CD4-positive, alpha-beta T cell (primary cell): Measurements from ENCODE around the gene KCTD16. TPM values are rescaled to one million over a fixed set of nuclear protein-coding genes. Genes with fewer than 3 reads are reported as not detected.

ENCODE experiments used
- ATAC-seq: fragments of 200-7000 bp; cut with Tn5 transposase; one replicate; pipeline ENCODE4 v1.10.0; 2022; ENCODE audit warnings: mild to moderate bottlenecking; ENCODE audit not compliant: poor library complexity
- CTCF ChIA-PET: fragments of 350-600 bp; sonication (Branson Sonifier 250); formaldehyde crosslinking; loops from one replicate; lab custom pipeline; 2021; ENCODE audit warnings: antibody characterized with exemption, inconsistent platforms; lab: Charles Lee
- POLR2A ChIA-PET: fragments of 350-600 bp; sonication (Branson Sonifier 250); formaldehyde crosslinking; loops from one replicate; lab custom pipeline; 2021; ENCODE audit warnings: antibody characterized with exemption, inconsistent platforms; lab: Charles Lee
- DNase-seq, 14 experiments: peaks; one replicate each; pipeline ENCODE4 v3.0.0-alpha.2; 2013 to 2020; ENCODE audit warnings: mixed read lengths in 2 of 14
- H3K27ac ChIP-seq, 2 donors: one replicate each; pipeline versions ENCODE4 v1.5.1 to v1.7.0; 2013; ENCODE audit warnings: low read length in 2 of 2, low read depth in 1 of 2, mild to moderate bottlenecking in 1 of 2
- H3K27me3 ChIP-seq, 2 experiments: 1 replicate in 1 of 2; 2 replicates in 1 of 2; pipeline versions ENCODE4 v1.6.1 to v1.7.0; 2013; ENCODE audit warnings: low read length in 2 of 2, control low read depth in 1 of 2, mild to moderate bottlenecking in 1 of 2, moderate library complexity in 1 of 2; ENCODE audit not compliant: insufficient read depth in 2 of 2, control insufficient read depth in 1 of 2
- H3K36me3 ChIP-seq: one replicate; pipeline ENCODE4 v1.6.1; 2013; ENCODE audit warnings: low read length, control low read depth; ENCODE audit not compliant: insufficient read depth
- H3K4me1 ChIP-seq: one replicate; pipeline ENCODE4 v1.6.1; 2013; ENCODE audit warnings: low read length, control low read depth; ENCODE audit not compliant: insufficient read depth
- H3K4me3 ChIP-seq: one replicate; pipeline ENCODE4 v1.5.1; 2013; ENCODE audit warnings: mild to moderate bottlenecking, low read length, moderate library complexity
- H3K9me3 ChIP-seq, 2 experiments: 1 replicate in 1 of 2; 2 replicates in 1 of 2; pipeline versions ENCODE4 v1.6.1 to v1.7.0; 2013; ENCODE audit warnings: low read length in 2 of 2, mild to moderate bottlenecking in 2 of 2, control low read depth in 1 of 2, moderate library complexity in 1 of 2; ENCODE audit not compliant: control insufficient read depth in 1 of 2, insufficient read depth in 1 of 2
- H3K27ac Mint-ChIP-seq: one replicate; pipeline ENCODE4 v1.8.0; 2020; ENCODE audit warnings: mixed read lengths
- H3K27me3 Mint-ChIP-seq: one replicate; pipeline ENCODE4 v1.8.0; 2021; ENCODE audit warnings: mixed read lengths
- H3K36me3 Mint-ChIP-seq: one replicate; pipeline ENCODE4 v1.8.0; 2021; ENCODE audit warnings: low read depth, mixed read lengths
- H3K4me1 Mint-ChIP-seq: one replicate; pipeline ENCODE4 v1.8.0; 2021; ENCODE audit warnings: low read depth, mixed read lengths
- H3K4me3 Mint-ChIP-seq: one replicate; pipeline ENCODE4 v1.8.0; 2020; ENCODE audit warnings: mild to moderate bottlenecking, mixed read lengths
- H3K9me3 Mint-ChIP-seq: one replicate; pipeline ENCODE4 v1.8.0; 2020; ENCODE audit warnings: mixed read lengths
- intact Hi-C, 2 experiments: fragments of 100-400 bp; cut with DNase I in 1 of 2; cut with micrococcal nuclease in 1 of 2; formaldehyde crosslinking; loops; one replicate each; pipeline versions ENCODE4 v1.15.1 to v1.9.0; 2023 to 2025; cut with DNase I, micrococcal nuclease
- total RNA-seq, 174 experiments: library from RNA in 2 of 174; stranded (reverse) in 2 of 174; gene quantifications; one replicate each; pipeline ENCODE4 v1.2.3 and lab custom pipeline; 2021 to 2026
- TF ChIP-seq, protein P1 (sequence below): fragments of 200-600 bp; IDR thresholded peaks from one replicate; pipeline ENCODE4 v1.8.0; 2022; ENCODE audit warnings: antibody characterized with exemption, mild to moderate bottlenecking

KCTD16 gene
- total RNA-seq, 2 experiments from 2014 or later = not detected

DNA sequence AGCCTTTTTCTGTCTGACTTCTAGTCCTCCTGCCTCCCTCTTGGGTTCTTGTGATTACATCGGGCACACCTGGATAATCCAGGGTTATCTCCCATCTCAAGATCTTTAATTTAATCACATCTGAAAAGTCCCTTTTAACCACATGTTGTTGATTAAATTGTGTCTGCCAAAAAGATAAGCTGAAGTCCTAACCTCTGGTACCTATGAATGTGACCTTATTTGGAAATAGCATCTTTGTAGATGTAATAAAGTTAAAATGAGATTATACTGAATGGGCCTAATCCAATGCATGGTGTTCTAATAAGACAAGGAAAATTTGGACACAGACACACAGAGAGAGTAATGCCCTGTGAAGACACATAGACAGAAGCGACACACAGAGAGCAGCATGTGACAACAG, 232.4 kb downstream of the KCTD16 start:
- H3K27ac ChIP-seq = no peak overlapping the region
- peaks cover 2% of the 10 kb centered on the region for H3K9me3 Mint-ChIP-seq
- H3K4me1 Mint-ChIP-seq = no peaks in the 10 kb centered on the region
- peaks cover 0 to 4% of the 10 kb centered on the region in 2 experiments for H3K9me3 ChIP-seq
- H3K36me3 Mint-ChIP-seq = no peaks in the 10 kb centered on the region
- no peak for DNase-seq
- TF ChIP-seq, protein P1, sequence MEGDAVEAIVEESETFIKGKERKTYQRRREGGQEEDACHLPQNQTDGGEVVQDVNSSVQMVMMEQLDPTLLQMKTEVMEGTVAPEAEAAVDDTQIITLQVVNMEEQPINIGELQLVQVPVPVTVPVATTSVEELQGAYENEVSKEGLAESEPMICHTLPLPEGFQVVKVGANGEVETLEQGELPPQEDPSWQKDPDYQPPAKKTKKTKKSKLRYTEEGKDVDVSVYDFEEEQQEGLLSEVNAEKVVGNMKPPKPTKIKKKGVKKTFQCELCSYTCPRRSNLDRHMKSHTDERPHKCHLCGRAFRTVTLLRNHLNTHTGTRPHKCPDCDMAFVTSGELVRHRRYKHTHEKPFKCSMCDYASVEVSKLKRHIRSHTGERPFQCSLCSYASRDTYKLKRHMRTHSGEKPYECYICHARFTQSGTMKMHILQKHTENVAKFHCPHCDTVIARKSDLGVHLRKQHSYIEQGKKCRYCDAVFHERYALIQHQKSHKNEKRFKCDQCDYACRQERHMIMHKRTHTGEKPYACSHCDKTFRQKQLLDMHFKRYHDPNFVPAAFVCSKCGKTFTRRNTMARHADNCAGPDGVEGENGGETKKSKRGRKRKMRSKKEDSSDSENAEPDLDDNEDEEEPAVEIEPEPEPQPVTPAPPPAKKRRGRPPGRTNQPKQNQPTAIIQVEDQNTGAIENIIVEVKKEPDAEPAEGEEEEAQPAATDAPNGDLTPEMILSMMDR = no peak
- H3K4me1 ChIP-seq = no peaks in the 10 kb centered on the region
- no peaks in the 10 kb centered on the region for H3K27me3 Mint-ChIP-seq
- CTCF ChIA-PET = no interaction called here
- H3K4me3 Mint-ChIP-seq = no peak overlapping the region
- no peak for ATAC-seq
- no peak overlapping the region for H3K4me3 ChIP-seq
- H3K27me3 ChIP-seq = no peaks in the 10 kb centered on the region
- POLR2A ChIA-PET = no interaction called here
- intact Hi-C loops = no loop called here
- H3K27ac Mint-ChIP-seq = no peak overlapping the region
- no peaks in the 10 kb centered on the region for H3K36me3 ChIP-seq

GRCh38 chr5:144403817-144404420, 233.2 kb downstream of the KCTD16 start:
- Histone ChIP-seq H3K9me3 (peaks cover 0 to 4% of the 10 kb centered on the region in 2 experiments), H3K4me3 (no peak overlapping the region), H3K27me3 (no peaks in the 10 kb centered on the region), H3K27ac (no peak overlapping the region), H3K4me1 (no peaks in the 10 kb centered on the region), H3K36me3 (no peaks in the 10 kb centered on the region)
- TF ChIP-seq, protein P1 = no peak
- H3K4me1 Mint-ChIP-seq = no peaks in the 10 kb centered on the region
- no peak for DNase-seq
- CTCF ChIA-PET = no interaction called here
- H3K27ac Mint-ChIP-seq = no peak overlapping the region
- intact Hi-C loops = no loop called here
- H3K9me3 Mint-ChIP-seq = peaks cover 6% of the 10 kb centered on the region
- H3K36me3 Mint-ChIP-seq = no peaks in the 10 kb centered on the region
- no peak for ATAC-seq
- no peak overlapping the region for H3K4me3 Mint-ChIP-seq
- no peaks in the 10 kb centered on the region for H3K27me3 Mint-ChIP-seq
- POLR2A ChIA-PET = no interaction called here

DNA sequence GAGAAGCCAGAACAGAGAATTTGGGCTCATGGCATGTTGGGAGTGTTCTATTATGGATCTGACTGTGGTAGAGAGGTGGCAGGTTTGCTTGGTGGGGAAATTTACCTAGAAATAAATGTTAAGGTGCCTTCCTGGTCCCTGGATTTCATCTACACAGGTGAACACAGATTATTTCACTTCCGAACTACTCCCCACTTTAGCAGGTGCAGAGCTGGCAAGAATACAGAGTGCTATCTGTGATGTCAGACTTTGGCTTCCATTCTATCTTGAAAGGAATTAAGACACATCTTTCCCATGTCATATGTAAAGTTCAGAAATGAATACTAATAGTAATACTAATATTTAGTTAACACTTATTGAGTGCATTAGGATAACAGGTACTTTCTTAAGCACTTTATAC, 234.0 kb downstream of the KCTD16 start:
- Histone ChIP-seq H3K27ac (no peak overlapping the region), H3K9me3 (peaks cover 0 to 7% of the 10 kb centered on the region in 2 experiments), H3K4me1 (no peaks in the 10 kb centered on the region), H3K36me3 (no peaks in the 10 kb centered on the region), H3K4me3 (no peak overlapping the region), H3K27me3 (no peaks in the 10 kb centered on the region)
- H3K27me3 Mint-ChIP-seq = no peaks in the 10 kb centered on the region
- CTCF ChIA-PET = no interaction called here
- H3K36me3 Mint-ChIP-seq = no peaks in the 10 kb centered on the region
- DNase-seq (no peak), ATAC-seq (no peak)
- POLR2A ChIA-PET = no interaction called here
- intact Hi-C loops = no loop called here
- no peak overlapping the region for H3K27ac Mint-ChIP-seq
- H3K4me1 Mint-ChIP-seq = no peaks in the 10 kb centered on the region
- no peak overlapping the region for H3K4me3 Mint-ChIP-seq
- peaks cover 6% of the 10 kb centered on the region for H3K9me3 Mint-ChIP-seq
- TF ChIP-seq, protein P1 = no peak
